ENCODE results near the gene TTYH2. TPM values are rescaled to one million over a fixed set of nuclear protein-coding genes. Genes with fewer than 3 reads are reported as not detected.

The TTYH2 gene
- polyA plus RNA-seq, 1 donor: 78.6 TPM

DNA sequence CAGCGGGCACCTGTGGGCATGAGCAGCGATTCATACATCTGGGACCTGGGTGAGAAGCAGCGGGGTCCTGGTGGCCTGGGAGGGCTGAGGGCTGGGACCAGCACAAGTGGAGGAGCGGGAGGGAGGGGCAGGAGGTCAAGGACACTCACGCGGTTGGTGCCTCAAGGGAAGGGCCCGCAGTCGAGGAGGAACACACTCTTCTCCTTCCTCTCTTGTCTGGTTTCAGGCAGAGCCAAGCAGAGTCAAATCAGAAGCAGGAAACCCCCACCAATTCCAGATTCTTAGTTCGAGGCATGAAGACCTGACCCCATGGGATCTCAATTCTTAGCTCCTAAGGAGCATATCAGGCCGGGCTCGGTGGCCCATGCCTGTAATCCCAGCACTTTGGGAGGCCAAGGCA is 76.3 kb downstream of the TTYH2 start:
- no peak for DNase-seq (ENCODE audit: low read depth)

DNA sequence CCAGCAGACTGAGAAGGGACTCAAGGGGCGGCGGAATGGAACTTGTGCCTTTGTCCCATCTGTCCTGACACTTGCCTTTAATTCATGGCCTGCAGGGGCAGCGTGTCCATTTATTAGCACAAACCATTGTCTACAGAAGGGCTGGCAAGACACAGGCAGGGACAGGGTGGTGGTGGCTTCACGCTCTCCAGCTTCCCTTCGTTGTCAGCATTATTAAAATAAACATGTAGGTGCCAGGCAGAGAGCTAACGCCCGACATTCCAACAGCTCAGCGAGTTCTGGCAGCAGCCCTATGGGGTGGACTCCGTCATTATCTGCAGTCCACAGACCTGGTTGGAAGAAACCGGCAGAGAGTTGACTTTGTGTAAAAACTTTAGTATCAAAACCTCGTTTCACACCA is 77.0 kb downstream of the TTYH2 start:
- no peak for DNase-seq (ENCODE audit: low read depth)

DNA sequence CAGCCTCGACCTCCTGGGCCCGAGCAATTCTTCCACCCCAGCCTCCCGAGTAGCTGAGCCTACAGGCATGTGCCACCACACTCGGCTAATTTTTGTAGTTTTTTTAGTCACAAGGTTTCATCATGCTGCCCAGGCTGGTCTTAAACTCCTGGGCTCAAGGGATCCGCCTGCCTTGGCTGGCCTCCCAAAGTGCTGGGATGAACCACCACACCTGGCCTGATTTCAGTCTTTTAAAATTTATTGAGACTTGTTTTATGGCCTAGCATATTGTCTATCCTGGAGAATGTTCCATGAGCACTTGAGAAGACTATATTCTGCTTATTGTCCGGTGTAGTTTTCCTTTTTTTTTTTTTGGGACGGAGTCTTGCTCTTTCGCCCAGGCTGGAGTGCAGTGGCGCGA is 79.1 kb downstream of the TTYH2 start:
- no peak for DNase-seq (ENCODE audit: low read depth)

DNA sequence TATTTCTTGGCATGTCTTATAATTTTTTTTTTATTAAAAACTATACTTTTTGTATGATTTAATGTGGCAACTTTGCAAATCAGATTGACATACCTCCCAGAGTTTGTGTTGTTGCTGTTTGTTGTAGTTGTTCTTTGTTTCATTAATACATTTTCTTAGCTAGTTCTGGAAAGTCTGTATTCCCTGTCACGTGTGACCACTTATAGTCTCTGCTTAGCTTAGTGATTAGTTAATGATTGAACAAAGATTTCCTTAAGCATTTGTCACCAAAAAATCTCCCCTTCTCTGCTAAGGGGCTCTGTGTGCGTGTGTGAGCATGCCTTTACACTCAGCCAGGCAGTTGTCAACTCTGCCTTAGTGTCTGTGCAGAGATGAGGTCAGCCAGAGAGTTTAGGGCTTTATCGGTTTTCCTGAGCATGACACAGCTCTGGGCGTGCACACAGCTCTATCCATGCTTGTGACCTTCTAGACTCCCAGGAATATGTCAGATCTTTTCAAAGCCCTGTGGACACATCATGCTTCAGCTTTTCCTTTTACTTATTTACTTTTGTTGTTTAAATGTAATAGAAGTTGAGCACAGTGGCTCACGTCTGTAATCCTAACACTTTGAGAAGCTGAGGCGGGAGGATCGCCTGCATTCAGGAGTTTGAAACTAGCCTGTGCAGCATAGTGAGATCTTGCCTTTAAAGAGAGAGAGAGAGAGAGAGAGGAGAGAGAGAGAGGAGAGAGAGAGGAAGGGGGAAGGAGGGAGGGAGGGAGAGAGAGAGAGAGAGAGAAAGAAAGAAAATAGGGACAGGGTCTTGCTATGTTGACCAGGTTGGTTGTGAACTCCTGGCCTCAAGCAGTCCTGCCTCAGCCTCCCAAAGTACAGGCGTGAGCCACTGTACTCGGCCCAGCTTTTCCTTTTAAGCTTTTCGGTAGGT is 82.5 kb downstream of the TTYH2 start:
- DNase-seq (ENCODE audit: low read depth): no peak

DNA sequence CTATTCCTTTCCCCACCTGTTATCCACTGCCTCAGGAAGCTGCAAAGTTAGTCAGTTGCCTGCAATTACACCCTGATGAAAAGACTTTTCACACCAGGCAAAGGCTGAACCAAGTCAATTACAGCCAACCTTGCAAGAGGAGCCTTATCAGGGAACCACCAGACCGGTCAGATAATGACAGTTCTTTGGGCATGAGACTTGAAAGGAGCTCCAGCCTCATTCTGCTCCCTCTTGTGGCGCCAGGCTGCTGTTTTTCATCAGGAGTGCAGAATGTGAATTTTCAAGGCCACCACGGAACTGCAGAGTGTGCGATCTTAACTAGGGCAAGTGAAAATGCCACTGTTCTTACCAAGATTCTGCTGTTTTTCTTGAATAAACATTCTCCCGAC is 83.2 kb downstream of the TTYH2 start:
- no peak for DNase-seq (ENCODE audit: low read depth)

DNA sequence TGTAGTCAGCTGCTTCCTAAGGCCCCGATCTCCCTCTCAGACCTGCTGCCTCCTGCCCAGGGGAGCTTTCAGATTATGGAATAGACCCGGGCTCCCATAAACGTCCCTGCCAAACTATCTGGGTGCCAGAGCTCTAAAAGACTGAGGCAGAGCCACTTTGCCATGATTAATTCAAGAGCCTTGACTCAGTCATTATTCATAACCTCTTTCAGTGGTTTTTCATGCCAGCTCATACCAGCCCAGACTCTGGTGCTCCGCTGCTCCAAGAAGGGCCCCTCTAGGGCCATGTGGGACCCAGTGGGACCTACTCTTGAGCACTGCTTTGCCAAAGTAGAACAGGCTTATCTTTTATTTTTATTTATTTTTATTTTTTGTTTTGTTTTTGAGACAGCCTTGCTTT is 84.6 kb downstream of the TTYH2 start:
- DNase-seq (ENCODE audit: low read depth): no peak

DNA sequence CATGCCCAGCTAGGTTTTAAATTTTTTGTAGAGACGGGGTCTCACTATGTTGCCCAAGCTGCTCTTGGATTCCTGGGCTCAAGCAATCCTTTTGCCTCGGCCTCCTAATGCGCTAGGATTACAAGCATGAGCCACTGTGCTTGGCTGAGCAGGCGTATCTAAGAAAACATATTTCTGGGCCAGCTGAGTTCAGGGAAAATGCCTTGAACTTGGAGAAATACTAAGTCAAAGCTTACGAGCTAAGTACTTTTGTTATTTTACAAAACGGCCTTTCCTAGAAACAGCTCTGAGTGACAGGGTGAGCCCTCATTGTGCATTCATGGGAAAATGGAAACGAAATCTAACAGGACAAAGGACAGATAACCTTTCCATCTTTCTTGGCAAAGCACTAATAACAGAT is 85.4 kb downstream of the TTYH2 start:
- no peak for DNase-seq (ENCODE audit: low read depth)

DNA sequence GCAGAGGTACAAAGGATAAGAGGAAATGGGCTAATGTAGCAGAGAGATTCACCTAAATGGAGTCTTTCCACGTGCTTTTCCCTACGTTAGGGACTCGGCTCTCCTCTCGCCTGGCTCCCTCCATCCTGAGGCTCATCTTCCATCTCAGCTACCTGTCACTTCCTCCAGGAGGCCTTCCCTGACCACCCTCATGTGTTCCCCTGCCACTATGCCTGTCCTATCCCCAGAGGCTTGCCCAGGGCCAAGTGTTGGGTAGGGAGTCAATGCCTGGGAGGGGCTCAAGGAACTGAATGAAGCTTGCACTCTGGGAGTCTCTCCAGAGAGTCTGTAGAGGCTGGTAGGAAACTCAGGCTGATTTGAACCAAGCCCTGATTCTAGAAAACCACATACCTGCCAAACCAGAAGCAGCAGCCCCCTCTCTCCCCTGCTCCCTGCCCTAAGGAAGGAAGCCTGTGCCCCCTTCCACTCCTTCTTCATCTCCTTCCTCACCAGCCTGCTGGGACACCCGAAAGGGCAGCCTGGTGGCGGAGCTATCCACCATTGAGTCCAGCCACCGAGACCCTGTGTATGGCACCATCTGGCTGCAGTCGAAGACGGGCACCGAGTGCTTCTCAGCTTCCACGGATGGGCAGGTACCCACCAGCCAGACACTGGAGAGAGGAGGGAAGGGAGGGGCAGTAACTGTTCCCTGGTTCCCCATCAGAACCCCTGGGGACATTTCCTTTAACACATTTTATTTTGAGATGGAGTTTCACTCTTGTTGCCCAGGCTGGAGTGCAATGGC is 86.0 kb downstream of the TTYH2 start:
- DNase-seq (ENCODE audit: low read depth): no peak

DNA sequence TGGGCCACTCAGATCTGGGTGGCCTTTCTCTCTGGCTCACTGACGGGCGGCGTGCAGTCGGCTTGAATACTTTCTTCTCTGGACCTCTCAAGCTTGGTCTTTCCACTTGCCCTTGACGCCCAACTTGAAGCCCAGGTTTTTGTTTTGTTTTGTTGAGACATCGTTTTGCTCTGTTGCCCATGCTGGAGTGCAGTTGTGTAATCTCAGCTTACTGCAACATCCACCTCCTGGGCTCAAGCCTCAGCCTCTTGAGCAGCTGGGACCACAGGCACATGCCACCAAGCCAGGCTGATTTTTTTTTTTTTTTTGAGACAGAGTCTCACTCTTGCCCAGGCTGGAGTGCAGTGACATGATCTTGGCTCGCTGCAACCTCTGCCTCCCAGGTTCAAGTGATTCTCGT is 89.9 kb downstream of the TTYH2 start:
- no peak for DNase-seq (ENCODE audit: low read depth)

DNA sequence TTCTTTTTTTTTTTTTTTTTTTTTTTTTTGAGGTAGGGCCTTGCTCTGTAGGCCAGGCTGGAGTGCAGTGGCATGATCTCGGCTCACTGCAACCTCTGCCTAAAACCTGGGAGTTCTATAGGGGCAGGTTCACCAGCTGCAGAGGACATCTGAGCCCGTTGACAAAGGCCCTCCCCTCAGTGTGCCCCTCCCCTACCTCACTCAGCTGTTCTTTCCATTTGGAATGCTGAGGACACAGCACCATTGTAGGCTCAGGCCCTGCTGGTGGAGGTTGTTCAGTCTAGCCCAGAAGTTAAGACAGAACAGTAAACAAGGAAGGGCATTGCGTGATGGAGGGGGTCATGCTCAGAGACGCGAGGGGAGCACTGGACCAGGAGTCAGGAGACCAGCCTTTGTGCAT is 90.8 kb downstream of the TTYH2 start:
- DNase-seq (ENCODE audit: low read depth): no peak

DNA sequence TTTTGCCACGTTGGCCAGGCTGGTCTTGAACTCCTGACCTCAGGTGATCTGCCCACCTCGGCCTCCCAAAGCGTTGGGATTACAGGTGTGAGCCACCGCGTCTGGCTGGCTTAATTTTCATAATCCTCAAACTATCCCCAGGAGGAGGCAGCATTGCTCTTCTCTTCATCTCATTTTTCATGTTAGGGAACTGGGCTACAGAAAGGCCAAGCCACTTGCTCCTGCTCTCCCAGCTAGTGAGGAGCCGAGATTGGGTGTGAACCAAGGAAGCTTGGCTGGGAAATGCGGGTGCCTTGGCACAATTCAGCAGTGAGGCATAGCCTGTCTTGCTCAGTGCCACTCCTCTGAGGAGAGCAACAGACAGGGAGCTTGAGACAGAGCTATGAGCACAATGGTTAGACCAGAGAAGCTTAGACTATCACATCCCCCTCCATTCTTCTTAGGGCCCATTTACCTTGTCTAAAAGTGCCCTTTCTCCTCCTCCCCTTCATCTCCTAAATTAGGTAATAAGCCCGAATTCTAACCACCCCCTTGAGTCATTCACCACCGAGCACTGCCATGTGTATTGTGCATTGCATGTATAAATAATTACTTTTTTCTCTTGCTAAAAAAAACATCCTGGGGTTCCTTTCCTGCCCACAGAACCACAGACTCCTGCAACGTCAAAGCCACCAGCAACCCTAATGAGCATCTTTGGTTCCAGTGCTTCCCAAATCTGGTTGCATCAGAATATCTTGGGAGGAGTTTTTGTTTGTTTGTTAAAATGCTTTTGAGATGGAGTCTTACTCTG is 92.7 kb downstream of the TTYH2 start:
- no peak for DNase-seq (ENCODE audit: low read depth)

DNA sequence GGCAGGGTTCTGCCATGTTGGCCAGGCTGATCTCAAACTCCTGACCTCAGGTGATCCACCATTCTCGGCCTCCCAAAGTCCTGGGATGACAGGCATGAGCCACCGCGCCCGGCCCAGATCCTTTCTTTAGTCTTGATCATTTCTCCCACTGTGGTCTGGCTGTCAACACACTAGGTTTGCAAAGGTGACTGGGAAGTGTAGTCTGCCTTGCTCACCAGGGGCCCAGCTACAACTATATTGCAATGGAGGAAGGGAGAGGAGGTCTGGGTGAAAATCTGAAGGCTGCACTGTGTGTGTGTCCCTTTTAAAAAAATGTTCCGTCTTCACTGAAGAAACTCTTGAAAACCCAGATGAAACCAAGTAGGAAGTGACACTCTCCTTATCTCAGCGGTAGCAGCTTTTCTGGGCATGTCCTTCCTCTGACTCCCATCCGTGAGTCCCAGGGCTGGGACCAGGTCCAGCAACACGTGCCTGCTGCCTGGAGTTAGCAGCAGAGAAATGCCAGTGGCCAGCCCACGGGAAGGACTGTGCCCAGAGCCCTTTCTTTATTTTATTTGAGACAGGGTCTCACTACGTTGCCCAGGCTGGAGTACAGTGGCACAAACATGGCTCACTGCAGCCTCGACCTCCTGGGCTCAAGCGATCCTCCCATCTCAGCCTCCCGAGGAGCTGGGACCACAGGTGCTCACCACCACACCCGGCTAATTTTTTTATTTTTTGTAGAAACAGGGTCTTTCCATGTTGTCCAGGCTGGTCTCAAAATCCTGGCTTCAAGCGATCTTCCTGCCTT is 94.8 kb downstream of the TTYH2 start:
- DNase-seq (ENCODE audit: low read depth): no peak

DNA sequence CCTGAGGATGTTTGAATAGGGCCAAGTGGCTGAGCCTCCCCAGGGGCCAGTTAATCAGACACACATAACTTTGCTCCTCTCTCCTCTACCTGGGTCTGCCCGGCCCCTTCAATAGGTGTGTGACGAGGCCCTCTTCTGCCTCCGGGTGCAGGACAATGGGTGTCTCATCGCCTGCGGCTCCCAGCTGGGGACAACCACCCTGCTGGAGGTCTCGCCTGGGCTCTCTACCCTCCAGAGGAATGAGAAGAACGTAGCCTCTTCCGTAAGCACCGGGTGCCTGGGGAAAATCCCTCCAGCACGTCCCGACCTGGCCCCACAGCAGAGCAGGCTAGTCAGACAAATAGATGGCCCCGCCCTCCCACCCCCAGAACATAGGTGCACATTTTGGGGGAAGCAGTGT is 96.5 kb downstream of the TTYH2 start:
- DNase-seq (ENCODE audit: low read depth): no peak

Other genes starting within 250 kb of the TTYH2 start
- 1,846 TPM for gene RPL38, start 9.9 kb upstream of the TTYH2 start, polyA plus RNA-seq (ENCODE audit: insufficient read length)
- 0.14 TPM for gene DNAI2, start 60.7 kb downstream of the TTYH2 start, polyA plus RNA-seq (ENCODE audit: insufficient read length)
- gene KIF19, start 112.7 kb downstream of the TTYH2 start, polyA plus RNA-seq (ENCODE audit: insufficient read length): 1.8 TPM
- 0.25 TPM for gene BTBD17, start 148.3 kb downstream of the TTYH2 start, polyA plus RNA-seq (ENCODE audit: insufficient read length)
- gene GPR142, start 153.9 kb downstream of the TTYH2 start, polyA plus RNA-seq (ENCODE audit: insufficient read length): 0.20 TPM
- 38.7 TPM for gene GPRC5C, start 218.5 kb downstream of the TTYH2 start, polyA plus RNA-seq (ENCODE audit: insufficient read length)

Measured in forelimb muscle (tissue), 1 donor.